ENCODE data around the gene PPP1R9A. TPM values are rescaled to one million over a fixed set of nuclear protein-coding genes. Genes with fewer than 3 reads are reported as not detected.

PPP1R9A gene
- total and polyA plus RNA-seq, 8 donors = 4.7 to 32.4 (median 16.8) TPM

DNA sequence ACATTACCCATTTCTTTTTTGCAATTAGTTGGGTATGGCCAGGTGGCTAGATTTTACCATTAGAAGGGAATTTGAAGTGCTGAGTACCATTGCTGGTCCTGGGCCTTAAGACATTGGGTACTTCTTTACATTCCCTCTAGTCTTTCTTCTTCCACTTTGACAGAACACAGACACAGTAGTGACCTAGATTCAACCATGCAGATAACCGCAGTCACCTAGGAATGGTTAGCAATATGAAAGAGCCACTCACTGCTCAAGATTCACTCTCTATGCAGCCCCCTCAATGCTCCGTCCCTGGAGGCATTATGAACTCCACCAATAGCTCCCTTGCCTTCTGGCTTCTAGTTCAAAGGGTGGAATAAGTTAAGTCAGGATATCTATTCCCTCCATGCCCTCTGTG is 433.1 kb downstream of the PPP1R9A start:
- Histone ChIP-seq H3K4me1 (no peaks in the 10 kb centered on the region), H3K4me3 (no peak overlapping the region), H3K9me3 (no peaks in the 10 kb centered on the region), H3K27ac (no peak overlapping the region), H3K27me3 (no peaks in the 10 kb centered on the region), H3K36me3 (no peaks in the 10 kb centered on the region)
- WGBS, 2 donors = 88 to 93% methylated on average over 2 of the region's 2 CpGs
- intact Hi-C loops (cut with DNase I) = no loop called here
- TF ChIP-seq, protein P1, sequence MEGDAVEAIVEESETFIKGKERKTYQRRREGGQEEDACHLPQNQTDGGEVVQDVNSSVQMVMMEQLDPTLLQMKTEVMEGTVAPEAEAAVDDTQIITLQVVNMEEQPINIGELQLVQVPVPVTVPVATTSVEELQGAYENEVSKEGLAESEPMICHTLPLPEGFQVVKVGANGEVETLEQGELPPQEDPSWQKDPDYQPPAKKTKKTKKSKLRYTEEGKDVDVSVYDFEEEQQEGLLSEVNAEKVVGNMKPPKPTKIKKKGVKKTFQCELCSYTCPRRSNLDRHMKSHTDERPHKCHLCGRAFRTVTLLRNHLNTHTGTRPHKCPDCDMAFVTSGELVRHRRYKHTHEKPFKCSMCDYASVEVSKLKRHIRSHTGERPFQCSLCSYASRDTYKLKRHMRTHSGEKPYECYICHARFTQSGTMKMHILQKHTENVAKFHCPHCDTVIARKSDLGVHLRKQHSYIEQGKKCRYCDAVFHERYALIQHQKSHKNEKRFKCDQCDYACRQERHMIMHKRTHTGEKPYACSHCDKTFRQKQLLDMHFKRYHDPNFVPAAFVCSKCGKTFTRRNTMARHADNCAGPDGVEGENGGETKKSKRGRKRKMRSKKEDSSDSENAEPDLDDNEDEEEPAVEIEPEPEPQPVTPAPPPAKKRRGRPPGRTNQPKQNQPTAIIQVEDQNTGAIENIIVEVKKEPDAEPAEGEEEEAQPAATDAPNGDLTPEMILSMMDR (IDR thresholded peaks at IDR 0.05) = no peak
- ATAC-seq (no peak), FAIRE-seq (no peak), DNase-seq (no peak)

DNA sequence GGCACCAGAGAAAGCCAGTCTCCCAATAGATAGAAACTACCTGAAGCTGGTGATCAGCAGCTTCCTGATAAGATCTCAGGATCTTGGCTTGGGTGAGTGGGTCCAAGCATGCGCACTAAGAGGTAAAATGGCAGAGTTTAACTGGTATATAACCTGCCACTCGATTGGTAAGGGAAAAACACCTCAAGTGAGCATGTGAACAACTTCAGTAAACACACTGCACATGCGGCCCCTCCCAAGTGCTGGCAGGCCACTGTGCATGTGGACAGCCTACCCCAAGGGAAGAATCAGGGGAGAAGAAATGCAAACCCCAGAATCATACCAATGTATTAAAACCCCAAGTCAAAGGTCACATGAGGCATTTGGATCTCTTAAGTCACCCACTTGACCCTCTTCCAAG is 434.6 kb downstream of the PPP1R9A start:
- no peaks in the 10 kb centered on the region for H3K4me1 ChIP-seq
- H3K9me3 ChIP-seq = no peaks in the 10 kb centered on the region
- no peaks in the 10 kb centered on the region for H3K36me3 ChIP-seq
- 70 to 86% methylated on average over 3 of the region's 3 CpGs for WGBS, 2 donors
- H3K27ac ChIP-seq = no peak overlapping the region
- H3K4me3 ChIP-seq = no peak overlapping the region
- H3K27me3 ChIP-seq = no peaks in the 10 kb centered on the region
- intact Hi-C loops (cut with DNase I) = no loop called here
- TF ChIP-seq, protein P1 (IDR thresholded peaks at IDR 0.05) = no peak
- no peak for ATAC-seq
- no peak for DNase-seq
- no peak for FAIRE-seq

DNA sequence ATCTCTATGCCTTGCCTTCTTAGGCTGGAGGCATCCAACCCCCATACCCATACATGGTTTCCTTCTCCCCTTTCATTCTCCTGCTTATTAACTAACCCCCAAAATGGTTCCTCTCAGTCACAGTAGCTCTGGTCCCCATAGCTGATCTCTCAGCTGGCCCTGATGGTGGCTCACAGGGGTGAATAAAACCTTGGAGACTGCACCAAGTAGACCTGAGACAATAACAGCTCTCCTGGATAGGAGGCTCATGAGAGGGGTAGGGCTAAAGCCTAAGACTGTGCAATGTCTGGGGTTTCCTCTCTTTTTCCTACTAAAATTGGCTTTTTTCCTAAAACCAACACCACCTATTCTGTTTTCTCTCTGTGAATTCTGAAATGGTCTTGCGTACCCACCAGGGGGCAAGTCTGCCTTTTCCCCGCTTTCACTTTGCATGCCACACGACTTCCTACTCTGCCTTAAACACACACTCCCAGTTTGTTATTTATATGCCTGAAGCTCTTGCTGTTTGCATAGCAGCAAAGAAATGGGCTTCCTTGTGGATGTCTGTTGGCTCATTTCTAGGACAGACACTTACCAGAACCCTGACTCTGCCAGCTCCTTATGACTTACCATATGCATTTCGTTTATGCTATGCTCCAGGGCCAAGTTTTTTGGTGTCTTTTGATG is 435.4 kb downstream of the PPP1R9A start:
- DNase-seq (no peak), FAIRE-seq (no peak), ATAC-seq (no peak)
- Histone ChIP-seq H3K4me3 (no peak overlapping the region), H3K9me3 (no peaks in the 10 kb centered on the region), H3K36me3 (no peaks in the 10 kb centered on the region), H3K27ac (no peak overlapping the region), H3K4me1 (no peaks in the 10 kb centered on the region), H3K27me3 (no peaks in the 10 kb centered on the region)
- TF ChIP-seq, protein P1 (IDR thresholded peaks at IDR 0.05) = no peak
- WGBS, 2 donors = 62 to 68% methylated on average over 4 of the region's 4 CpGs
- intact Hi-C loops (cut with DNase I) = no loop called here

Data from pancreas (tissue), 10 donors.